HepG2 (cell line): ENCODE data around the gene RNASE8. TPM values are rescaled to one million over a fixed set of nuclear protein-coding genes. Genes with fewer than 3 reads are reported as not detected.
A peak's percentile ranks its signal among the peaks of the same experiment; 100 is the strongest.

ENCODE experiments used
- EED ChIP-seq: sonication (generic); formaldehyde crosslinking; IDR thresholded peaks from 2 replicates; pipeline ENCODE4 v1.5.0; 2020; ENCODE audit warnings: mild to moderate bottlenecking, missing genetic modification reagents
- GATAD2A ChIP-seq: IDR thresholded peaks from 2 replicates; pipeline ENCODE4 v1.6.1; 2016
- HOXA3 ChIP-seq: sonication (generic); formaldehyde crosslinking; IDR thresholded peaks from 2 replicates; pipeline ENCODE4 v1.5.0; 2020; ENCODE audit warnings: missing genetic modification reagents
- ISX ChIP-seq: sonication (generic); formaldehyde crosslinking; conservative IDR thresholded peaks from 2 replicates; pipeline ENCODE4 v1.5.0; 2020; ENCODE audit warnings: missing genetic modification reagents
- NR2C2 ChIP-seq: sonication (generic); formaldehyde crosslinking; IDR thresholded peaks from 2 replicates; pipeline ENCODE4 v1.4.0; 2020; ENCODE audit warnings: missing genetic modification reagents, mild to moderate bottlenecking, moderate library complexity, borderline replicate concordance
- PHF21A ChIP-seq: sonication (generic); formaldehyde crosslinking; IDR thresholded peaks from 2 replicates; pipeline ENCODE4 v1.5.0; 2020; ENCODE audit warnings: mild to moderate bottlenecking, missing genetic modification reagents
- SAFB2 ChIP-seq: sonication (generic); formaldehyde crosslinking; IDR thresholded peaks from 2 replicates; pipeline ENCODE4 v1.5.1; 2020; ENCODE audit warnings: missing genetic modification reagents, low read depth, mild to moderate bottlenecking, borderline replicate concordance
- SALL1 ChIP-seq: sonication (generic); formaldehyde crosslinking; IDR thresholded peaks from 2 replicates; pipeline ENCODE4 v1.8.0; 2022; ENCODE audit warnings: mild to moderate bottlenecking, missing genetic modification reagents
- SUZ12 ChIP-seq: fragments of 150-350 bp; IDR thresholded peaks from 2 replicates; pipeline ENCODE4 v1.6.1; 2014; ENCODE audit warnings: low read depth, low read length
- UBTF ChIP-seq: sonication (generic); formaldehyde crosslinking; IDR thresholded peaks from 2 replicates; pipeline ENCODE4 v1.4.0; 2020; ENCODE audit warnings: mild to moderate bottlenecking, missing genetic modification reagents
- ZNF225 ChIP-seq: sonication (generic); formaldehyde crosslinking; IDR thresholded peaks from 2 replicates; pipeline ENCODE4 v1.4.0; 2020; ENCODE audit warnings: mild to moderate bottlenecking, missing genetic modification reagents
- ZNF317 ChIP-seq: sonication (generic); formaldehyde crosslinking; IDR thresholded peaks from 2 replicates; pipeline ENCODE4 v1.5.0; 2020; ENCODE audit warnings: mild to moderate bottlenecking, missing genetic modification reagents
- ZNF501 ChIP-seq: sonication (generic); formaldehyde crosslinking; IDR thresholded peaks from 2 replicates; pipeline ENCODE4 v1.5.1; 2020; ENCODE audit warnings: mild to moderate bottlenecking, moderate library complexity, missing genetic modification reagents
- ZNF556 ChIP-seq: sonication (generic); formaldehyde crosslinking; IDR thresholded peaks from 2 replicates; pipeline ENCODE4 v1.4.0; 2020; ENCODE audit warnings: mild to moderate bottlenecking, missing genetic modification reagents, borderline replicate concordance
- polyA plus RNA-seq, 8 experiments: library from polyadenylated mRNA; depleted of rRNA in 3 of 8; stranded (reverse) in 7 of 8; unstranded in 1 of 8; fragments of >200 nt; fragmentation: Illumina TruSeq in 4 of 8; extraction: Trizol in 4 of 8; gene quantifications; 2 replicates each; pipeline versions ENCODE4 v1.2.1 to v1.2.3, GENCODE V29; 2011 to 2016; ENCODE audit warnings: low read depth in 4 of 8, missing spikeins in 1 of 8, mixed read lengths in 1 of 8; ENCODE audit not compliant: insufficient read depth in 1 of 8
- total RNA-seq, 5 experiments: library from RNA; depleted of rRNA; stranded (reverse); fragments of >200 nt; fragmentation: Illumina TruSeq; extraction: Trizol; gene quantifications; 2 replicates each; pipeline ENCODE4 v1.2.3, GENCODE V29; 2016; ENCODE audit warnings: low read depth in 1 of 5
- TF ChIP-seq, protein P1 (sequence below): sonication (generic); formaldehyde crosslinking; IDR thresholded peaks from 2 replicates; pipeline ENCODE4 v1.5.0; 2020; ENCODE audit warnings: mild to moderate bottlenecking, missing genetic modification reagents, borderline replicate concordance
- TF ChIP-seq, protein P2 (sequence below): sonication (generic); formaldehyde crosslinking; IDR thresholded peaks from 2 replicates; pipeline ENCODE4 v1.5.0; 2020; ENCODE audit warnings: mild to moderate bottlenecking, missing genetic modification reagents, moderate library complexity
- TF ChIP-seq, protein P3 (sequence below): IDR thresholded peaks from 2 replicates; pipeline ENCODE4 v1.6.1; 2012; ENCODE audit warnings: low read length, improper control_type of control experiment
- TF ChIP-seq, protein P4 (sequence below): sonication (generic); IDR thresholded peaks from 2 replicates; pipeline ENCODE4 v1.6.1; 2016; ENCODE audit warnings: low read depth, borderline replicate concordance

Gene RNASE8
- total and polyA plus RNA-seq, 2 of the 13 experiments (the other 11 are each of a cell fraction or from before 2014, with no cell fraction given): not detected

DNA sequence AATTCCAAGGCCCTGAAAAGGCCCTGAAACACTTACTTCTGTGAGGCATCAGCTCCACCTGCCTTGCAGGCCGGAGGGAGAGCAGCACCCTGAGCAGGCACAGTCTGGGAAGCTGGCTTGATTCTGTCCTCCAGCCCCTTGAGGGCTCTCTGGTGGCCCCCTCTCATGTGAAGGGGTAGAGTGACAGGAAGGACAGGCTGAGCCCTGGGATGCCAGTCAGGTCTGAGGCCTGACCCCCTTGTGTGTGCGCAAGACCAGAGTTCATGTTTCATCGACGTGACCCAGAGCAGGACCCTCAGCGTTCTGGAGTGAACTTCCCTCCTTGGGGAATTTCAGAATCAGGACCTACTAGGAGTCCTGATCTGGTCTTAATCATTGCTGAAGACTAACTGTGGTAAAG lies 1.3 kb downstream of the RNASE8 start (continued):
- TF ChIP-seq PHF21A (CRISPR knock-in tag): 0 out of 2 replicates have a peak, but pooled peaks have one; percentile 23
- TF ChIP-seq, protein P1, sequence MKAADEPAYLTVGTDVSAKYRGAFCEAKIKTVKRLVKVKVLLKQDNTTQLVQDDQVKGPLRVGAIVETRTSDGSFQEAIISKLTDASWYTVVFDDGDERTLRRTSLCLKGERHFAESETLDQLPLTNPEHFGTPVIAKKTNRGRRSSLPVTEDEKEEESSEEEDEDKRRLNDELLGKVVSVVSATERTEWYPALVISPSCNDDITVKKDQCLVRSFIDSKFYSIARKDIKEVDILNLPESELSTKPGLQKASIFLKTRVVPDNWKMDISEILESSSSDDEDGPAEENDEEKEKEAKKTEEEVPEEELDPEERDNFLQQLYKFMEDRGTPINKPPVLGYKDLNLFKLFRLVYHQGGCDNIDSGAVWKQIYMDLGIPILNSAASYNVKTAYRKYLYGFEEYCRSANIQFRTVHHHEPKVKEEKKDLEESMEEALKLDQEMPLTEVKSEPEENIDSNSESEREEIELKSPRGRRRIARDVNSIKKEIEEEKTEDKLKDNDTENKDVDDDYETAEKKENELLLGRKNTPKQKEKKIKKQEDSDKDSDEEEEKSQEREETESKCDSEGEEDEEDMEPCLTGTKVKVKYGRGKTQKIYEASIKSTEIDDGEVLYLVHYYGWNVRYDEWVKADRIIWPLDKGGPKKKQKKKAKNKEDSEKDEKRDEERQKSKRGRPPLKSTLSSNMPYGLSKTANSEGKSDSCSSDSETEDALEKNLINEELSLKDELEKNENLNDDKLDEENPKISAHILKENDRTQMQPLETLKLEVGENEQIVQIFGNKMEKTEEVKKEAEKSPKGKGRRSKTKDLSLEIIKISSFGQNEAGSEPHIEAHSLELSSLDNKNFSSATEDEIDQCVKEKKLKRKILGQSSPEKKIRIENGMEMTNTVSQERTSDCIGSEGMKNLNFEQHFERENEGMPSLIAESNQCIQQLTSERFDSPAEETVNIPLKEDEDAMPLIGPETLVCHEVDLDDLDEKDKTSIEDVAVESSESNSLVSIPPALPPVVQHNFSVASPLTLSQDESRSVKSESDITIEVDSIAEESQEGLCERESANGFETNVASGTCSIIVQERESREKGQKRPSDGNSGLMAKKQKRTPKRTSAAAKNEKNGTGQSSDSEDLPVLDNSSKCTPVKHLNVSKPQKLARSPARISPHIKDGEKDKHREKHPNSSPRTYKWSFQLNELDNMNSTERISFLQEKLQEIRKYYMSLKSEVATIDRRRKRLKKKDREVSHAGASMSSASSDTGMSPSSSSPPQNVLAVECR (CRISPR knock-in tag): peak; percentile 32; the same call in 1 of the 2 replicates
- TF ChIP-seq SALL1: peak; percentile 34; the same call in 1 of the 2 replicates
- TF ChIP-seq UBTF (CRISPR knock-in tag): 0 out of 2 replicates have a peak, but pooled peaks have one; percentile 26
- TF ChIP-seq GATAD2A (CRISPR knock-in tag): 0 out of 2 replicates have a peak, but pooled peaks have one; percentile 23
- no peak for TF ChIP-seq NR2C2 (CRISPR knock-in tag)
- TF ChIP-seq EED (CRISPR knock-in tag): no peak
- TF ChIP-seq, protein P2, sequence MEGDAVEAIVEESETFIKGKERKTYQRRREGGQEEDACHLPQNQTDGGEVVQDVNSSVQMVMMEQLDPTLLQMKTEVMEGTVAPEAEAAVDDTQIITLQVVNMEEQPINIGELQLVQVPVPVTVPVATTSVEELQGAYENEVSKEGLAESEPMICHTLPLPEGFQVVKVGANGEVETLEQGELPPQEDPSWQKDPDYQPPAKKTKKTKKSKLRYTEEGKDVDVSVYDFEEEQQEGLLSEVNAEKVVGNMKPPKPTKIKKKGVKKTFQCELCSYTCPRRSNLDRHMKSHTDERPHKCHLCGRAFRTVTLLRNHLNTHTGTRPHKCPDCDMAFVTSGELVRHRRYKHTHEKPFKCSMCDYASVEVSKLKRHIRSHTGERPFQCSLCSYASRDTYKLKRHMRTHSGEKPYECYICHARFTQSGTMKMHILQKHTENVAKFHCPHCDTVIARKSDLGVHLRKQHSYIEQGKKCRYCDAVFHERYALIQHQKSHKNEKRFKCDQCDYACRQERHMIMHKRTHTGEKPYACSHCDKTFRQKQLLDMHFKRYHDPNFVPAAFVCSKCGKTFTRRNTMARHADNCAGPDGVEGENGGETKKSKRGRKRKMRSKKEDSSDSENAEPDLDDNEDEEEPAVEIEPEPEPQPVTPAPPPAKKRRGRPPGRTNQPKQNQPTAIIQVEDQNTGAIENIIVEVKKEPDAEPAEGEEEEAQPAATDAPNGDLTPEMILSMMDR (CRISPR knock-in tag): peak; percentile 24; the same call in 1 of the 2 replicates
- no peak for TF ChIP-seq SUZ12
- TF ChIP-seq ZNF556 (CRISPR knock-in tag): no peak
- TF ChIP-seq ZNF317 (CRISPR knock-in tag): no peak
- TF ChIP-seq, protein P3, sequence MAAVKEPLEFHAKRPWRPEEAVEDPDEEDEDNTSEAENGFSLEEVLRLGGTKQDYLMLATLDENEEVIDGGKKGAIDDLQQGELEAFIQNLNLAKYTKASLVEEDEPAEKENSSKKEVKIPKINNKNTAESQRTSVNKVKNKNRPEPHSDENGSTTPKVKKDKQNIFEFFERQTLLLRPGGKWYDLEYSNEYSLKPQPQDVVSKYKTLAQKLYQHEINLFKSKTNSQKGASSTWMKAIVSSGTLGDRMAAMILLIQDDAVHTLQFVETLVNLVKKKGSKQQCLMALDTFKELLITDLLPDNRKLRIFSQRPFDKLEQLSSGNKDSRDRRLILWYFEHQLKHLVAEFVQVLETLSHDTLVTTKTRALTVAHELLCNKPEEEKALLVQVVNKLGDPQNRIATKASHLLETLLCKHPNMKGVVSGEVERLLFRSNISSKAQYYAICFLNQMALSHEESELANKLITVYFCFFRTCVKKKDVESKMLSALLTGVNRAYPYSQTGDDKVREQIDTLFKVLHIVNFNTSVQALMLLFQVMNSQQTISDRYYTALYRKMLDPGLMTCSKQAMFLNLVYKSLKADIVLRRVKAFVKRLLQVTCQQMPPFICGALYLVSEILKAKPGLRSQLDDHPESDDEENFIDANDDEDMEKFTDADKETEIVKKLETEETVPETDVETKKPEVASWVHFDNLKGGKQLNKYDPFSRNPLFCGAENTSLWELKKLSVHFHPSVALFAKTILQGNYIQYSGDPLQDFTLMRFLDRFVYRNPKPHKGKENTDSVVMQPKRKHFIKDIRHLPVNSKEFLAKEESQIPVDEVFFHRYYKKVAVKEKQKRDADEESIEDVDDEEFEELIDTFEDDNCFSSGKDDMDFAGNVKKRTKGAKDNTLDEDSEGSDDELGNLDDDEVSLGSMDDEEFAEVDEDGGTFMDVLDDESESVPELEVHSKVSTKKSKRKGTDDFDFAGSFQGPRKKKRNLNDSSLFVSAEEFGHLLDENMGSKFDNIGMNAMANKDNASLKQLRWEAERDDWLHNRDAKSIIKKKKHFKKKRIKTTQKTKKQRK: no peak
- no peak for TF ChIP-seq SAFB2 (CRISPR knock-in tag)
- no peak for TF ChIP-seq ZNF225
- TF ChIP-seq ZNF501: peak; percentile 46; the same call in 1 of the 2 replicates
- TF ChIP-seq, protein P4, sequence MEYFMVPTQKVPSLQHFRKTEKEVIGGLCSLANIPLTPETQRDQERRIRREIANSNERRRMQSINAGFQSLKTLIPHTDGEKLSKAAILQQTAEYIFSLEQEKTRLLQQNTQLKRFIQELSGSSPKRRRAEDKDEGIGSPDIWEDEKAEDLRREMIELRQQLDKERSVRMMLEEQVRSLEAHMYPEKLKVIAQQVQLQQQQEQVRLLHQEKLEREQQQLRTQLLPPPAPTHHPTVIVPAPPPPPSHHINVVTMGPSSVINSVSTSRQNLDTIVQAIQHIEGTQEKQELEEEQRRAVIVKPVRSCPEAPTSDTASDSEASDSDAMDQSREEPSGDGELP: no peak
- no peak for TF ChIP-seq ISX (CRISPR knock-in tag)
- TF ChIP-seq HOXA3 (CRISPR knock-in tag): peak; percentile 63; the same call in 1 of the 2 replicates
